Measurements from ENCODE around the gene ZBTB20. TPM values are rescaled to one million over a fixed set of nuclear protein-coding genes. Genes with fewer than 3 reads are reported as not detected.

ZBTB20 gene
- total and polyA plus RNA-seq, 2 experiments from 2014 or later: 15.7 to 37.3 TPM

DNA sequence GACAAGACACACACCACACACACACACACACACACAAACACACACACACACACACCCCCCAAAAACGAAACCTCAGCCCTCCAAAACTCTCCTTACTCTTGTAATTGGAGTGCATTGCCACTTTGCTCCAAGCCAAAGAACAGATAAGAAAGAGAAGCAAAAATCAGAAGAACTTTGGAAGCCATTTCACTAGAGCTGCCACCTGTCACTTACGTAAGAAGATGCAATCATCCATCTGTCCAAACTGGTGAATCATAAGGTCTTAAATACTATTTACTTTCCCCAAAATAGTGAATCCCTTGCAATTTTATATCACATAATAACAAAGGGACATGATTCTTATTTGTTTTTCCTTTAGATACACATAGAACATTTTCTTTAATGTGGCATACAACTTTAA, 285.4 kb downstream of the ZBTB20 start:
- Histone ChIP-seq H3K27ac (no peak overlapping the region), H3K4me3 (no peak overlapping the region), H3K36me3 (no peaks in the 10 kb centered on the region), H3K27me3 (no peaks in the 10 kb centered on the region), H3K9me3 (ENCODE audit: low read depth) (no peaks in the 10 kb centered on the region), H3K4me1 (ENCODE audit: low read depth) (no peaks in the 10 kb centered on the region)
- no peak for TF ChIP-seq CTCF (IDR thresholded peaks at IDR 0.05; ENCODE audit: low read depth, low read length)
- DNase-seq (ENCODE audit: low read depth in 1 of 2, low spot score in 1 of 2): no peak

DNA sequence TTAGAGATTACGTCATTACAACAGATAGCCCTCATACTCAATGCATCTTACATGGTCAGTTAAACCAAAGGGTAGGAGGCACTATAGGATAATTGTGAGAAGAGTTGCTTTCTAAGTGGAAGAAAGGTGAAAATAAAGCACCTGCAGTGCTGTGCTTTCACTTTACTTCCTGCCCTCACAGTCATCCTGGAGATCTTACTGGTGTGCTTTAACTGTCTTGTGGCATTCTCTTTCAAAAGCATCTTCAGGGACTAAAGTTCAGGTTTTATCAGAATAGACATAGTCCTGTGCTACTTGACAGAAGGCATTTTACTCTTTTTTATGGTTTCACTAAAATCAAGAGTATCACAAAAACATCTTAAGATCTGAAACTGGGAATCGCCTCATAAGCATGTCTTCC, 286.6 kb downstream of the ZBTB20 start:
- H3K27me3 ChIP-seq: no peaks in the 10 kb centered on the region
- DNase-seq (ENCODE audit: low read depth in 1 of 2, low spot score in 1 of 2): no peak
- TF ChIP-seq CTCF (IDR thresholded peaks at IDR 0.05; ENCODE audit: low read depth, low read length): no peak
- no peaks in the 10 kb centered on the region for H3K9me3 ChIP-seq (ENCODE audit: low read depth)
- H3K4me3 ChIP-seq: no peak overlapping the region
- H3K36me3 ChIP-seq: no peaks in the 10 kb centered on the region
- H3K27ac ChIP-seq: no peak overlapping the region
- no peaks in the 10 kb centered on the region for H3K4me1 ChIP-seq (ENCODE audit: low read depth)

DNA sequence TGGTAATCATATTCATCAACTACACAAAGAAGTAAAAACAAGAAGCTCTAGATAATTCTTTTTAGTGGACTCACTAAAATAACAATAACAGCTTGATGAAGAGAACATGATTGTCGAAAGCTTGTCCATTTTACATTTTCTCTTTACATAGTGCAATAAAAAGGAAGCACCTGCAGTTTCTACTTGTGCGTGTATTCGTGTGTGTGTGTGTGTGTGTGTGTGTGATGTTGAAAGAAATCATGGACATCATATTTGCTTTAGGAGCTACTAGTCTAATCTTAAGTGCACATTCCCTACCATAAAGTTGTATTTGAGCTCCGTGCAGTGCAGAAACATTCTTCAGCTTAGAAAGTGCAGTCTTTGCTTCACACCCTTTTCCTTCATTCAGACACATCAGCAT, 288.8 kb downstream of the ZBTB20 start:
- no peak for TF ChIP-seq CTCF (IDR thresholded peaks at IDR 0.05; ENCODE audit: low read depth, low read length)
- no peak overlapping the region for H3K27ac ChIP-seq
- no peaks in the 10 kb centered on the region for H3K4me1 ChIP-seq (ENCODE audit: low read depth)
- no peaks in the 10 kb centered on the region for H3K27me3 ChIP-seq
- no peak for DNase-seq (ENCODE audit: low read depth in 1 of 2, low spot score in 1 of 2)
- H3K9me3 ChIP-seq (ENCODE audit: low read depth): no peaks in the 10 kb centered on the region
- H3K4me3 ChIP-seq: no peak overlapping the region
- H3K36me3 ChIP-seq: no peaks in the 10 kb centered on the region

DNA sequence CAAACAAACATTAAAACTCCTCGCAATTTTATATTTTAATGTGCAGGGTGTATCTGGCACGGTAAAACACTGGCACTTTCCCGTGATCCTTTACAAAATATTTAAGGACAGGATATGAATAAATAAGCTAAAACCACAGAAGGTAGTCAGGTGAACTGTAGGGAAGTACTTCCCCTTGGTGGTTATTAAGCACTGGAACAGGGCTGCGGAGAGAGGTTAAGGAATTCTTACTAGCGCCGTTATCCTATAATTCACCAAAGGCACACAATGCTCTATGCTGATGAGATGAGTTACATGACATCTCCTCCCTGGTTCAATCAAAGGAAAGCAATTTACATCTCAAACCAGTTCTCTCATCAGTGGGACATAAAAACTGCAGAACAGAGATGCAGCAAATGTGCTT, 289.8 kb downstream of the ZBTB20 start:
- Histone ChIP-seq H3K36me3 (no peaks in the 10 kb centered on the region), H3K4me3 (no peak overlapping the region), H3K27ac (no peak overlapping the region), H3K9me3 (ENCODE audit: low read depth) (no peaks in the 10 kb centered on the region), H3K4me1 (ENCODE audit: low read depth) (no peaks in the 10 kb centered on the region), H3K27me3 (no peaks in the 10 kb centered on the region)
- DNase-seq (ENCODE audit: low read depth in 1 of 2, low spot score in 1 of 2): no peak
- TF ChIP-seq CTCF (IDR thresholded peaks at IDR 0.05; ENCODE audit: low read depth, low read length): no peak

GRCh38 chr3:114856835-114857234, 290.3 kb downstream of the ZBTB20 start:
- H3K27ac ChIP-seq: no peak overlapping the region
- H3K4me3 ChIP-seq: no peak overlapping the region
- no peaks in the 10 kb centered on the region for H3K4me1 ChIP-seq (ENCODE audit: low read depth)
- TF ChIP-seq CTCF (IDR thresholded peaks at IDR 0.05; ENCODE audit: low read depth, low read length): no peak
- no peaks in the 10 kb centered on the region for H3K36me3 ChIP-seq
- no peaks in the 10 kb centered on the region for H3K9me3 ChIP-seq (ENCODE audit: low read depth)
- no peak for DNase-seq (ENCODE audit: low read depth in 1 of 2, low spot score in 1 of 2)
- no peaks in the 10 kb centered on the region for H3K27me3 ChIP-seq

GRCh38 chr3:114855839-114856238, 291.2 kb downstream of the ZBTB20 start:
- no peak for TF ChIP-seq CTCF (IDR thresholded peaks at IDR 0.05; ENCODE audit: low read depth, low read length)
- H3K27me3 ChIP-seq: no peaks in the 10 kb centered on the region

More at GRCh38 chr3:114855839-114856238, 291.2 kb downstream of the ZBTB20 start:
- Histone ChIP-seq H3K36me3 (no peaks in the 10 kb centered on the region), H3K4me1 (ENCODE audit: low read depth) (no peaks in the 10 kb centered on the region), H3K4me3 (no peak overlapping the region), H3K27ac (no peak overlapping the region), H3K9me3 (ENCODE audit: low read depth) (no peaks in the 10 kb centered on the region)
- DNase-seq (ENCODE audit: low read depth in 1 of 2, low spot score in 1 of 2): no peak
